HepG2 (cell line): ENCODE data around the gene LAMA5. TPM values are rescaled to one million over a fixed set of nuclear protein-coding genes. Genes with fewer than 3 reads are reported as not detected.
A peak's percentile ranks its signal among the peaks of the same experiment; 100 is the strongest.

Experiments used
- ARNTL ChIP-seq: sonication (generic); formaldehyde crosslinking; IDR thresholded peaks from 2 replicates; pipeline ENCODE4 v1.4.0; 2020; ENCODE audit warnings: mild to moderate bottlenecking, missing genetic modification reagents
- LRRFIP1 ChIP-seq: sonication (generic); formaldehyde crosslinking; conservative IDR thresholded peaks from 2 replicates; pipeline ENCODE4 v1.4.0; 2020; ENCODE audit warnings: missing genetic modification reagents
- POLR2A ChIP-seq, 2 experiments: IDR thresholded peaks; 2 replicates each; pipeline ENCODE4 v1.6.1; 2011; ENCODE audit warnings: low read depth in 2 of 2, low read length in 2 of 2, mild to moderate bottlenecking in 1 of 2, moderate library complexity in 1 of 2; ENCODE audit not compliant: insufficient read depth in 1 of 2
- POLR2AphosphoS2 ChIP-seq: IDR thresholded peaks from 2 replicates; pipeline ENCODE4 v1.6.1; 2011; ENCODE audit warnings: low read depth, low read length, improper control_type of control experiment
- TBX2 ChIP-seq: sonication (generic); formaldehyde crosslinking; IDR thresholded peaks from 2 replicates; pipeline ENCODE4 v1.5.0; 2020; ENCODE audit warnings: missing genetic modification reagents, mild to moderate bottlenecking, borderline replicate concordance
- ZNF558 ChIP-seq: sonication (generic); formaldehyde crosslinking; IDR thresholded peaks from 2 replicates; pipeline ENCODE4 v1.9.0; 2022; ENCODE audit warnings: mild to moderate bottlenecking, missing genetic modification reagents, borderline replicate concordance
- ZNF710 ChIP-seq: sonication (generic); formaldehyde crosslinking; IDR thresholded peaks from 2 replicates; pipeline ENCODE4 v1.5.0; 2020; ENCODE audit warnings: mild to moderate bottlenecking, missing genetic modification reagents, borderline replicate concordance
- polyA plus RNA-seq, 8 experiments: library from polyadenylated mRNA; depleted of rRNA in 3 of 8; stranded (reverse) in 7 of 8; unstranded in 1 of 8; fragments of >200 nt; fragmentation: Illumina TruSeq in 4 of 8; extraction: Trizol in 4 of 8; gene quantifications; 2 replicates each; pipeline versions ENCODE4 v1.2.1 to v1.2.3, GENCODE V29; 2011 to 2016; ENCODE audit warnings: low read depth in 4 of 8, missing spikeins in 1 of 8, mixed read lengths in 1 of 8; ENCODE audit not compliant: insufficient read depth in 1 of 8
- total RNA-seq, 5 experiments: library from RNA; depleted of rRNA; stranded (reverse); fragments of >200 nt; fragmentation: Illumina TruSeq; extraction: Trizol; gene quantifications; 2 replicates each; pipeline ENCODE4 v1.2.3, GENCODE V29; 2016; ENCODE audit warnings: low read depth in 1 of 5

Gene LAMA5
- total and polyA plus RNA-seq, 2 of the 13 experiments (the other 11 are each of a cell fraction or from before 2014, with no cell fraction given) = 21.0 to 44.7 TPM

GRCh38 chr20:62305149-62305764, 61.9 kb downstream of the LAMA5 start (continued):
- TF ChIP-seq LRRFIP1 (CRISPR knock-in tag) (no peak), ARNTL (peak; percentile 53; the same call in 1 of the 2 replicates), TBX2 (peak; percentile 25; the same call in 1 of the 2 replicates), POLR2AphosphoS2 (no peak), POLR2A (IDR thresholded peaks at IDR 0.05; ENCODE audit: insufficient read depth in 1 of 2, low read depth in 2 of 2, low read length in 2 of 2) (peak in 1 of 2 experiments; percentile 23; a peak in 2 of 4 replicates), ZNF558 (CRISPR knock-in tag) (no peak), ZNF710 (CRISPR knock-in tag) (no peak)
